ENCODE results near the gene PDK4. TPM values are rescaled to one million over a fixed set of nuclear protein-coding genes. Genes with fewer than 3 reads are reported as not detected.

The PDK4 gene
- total and polyA plus RNA-seq, 9 of the 15 experiments (the other 6 are each of a cell fraction or from before 2014, with no cell fraction given): 0.03 to 0.24 (median 0.08) TPM; not detected in 2

DNA sequence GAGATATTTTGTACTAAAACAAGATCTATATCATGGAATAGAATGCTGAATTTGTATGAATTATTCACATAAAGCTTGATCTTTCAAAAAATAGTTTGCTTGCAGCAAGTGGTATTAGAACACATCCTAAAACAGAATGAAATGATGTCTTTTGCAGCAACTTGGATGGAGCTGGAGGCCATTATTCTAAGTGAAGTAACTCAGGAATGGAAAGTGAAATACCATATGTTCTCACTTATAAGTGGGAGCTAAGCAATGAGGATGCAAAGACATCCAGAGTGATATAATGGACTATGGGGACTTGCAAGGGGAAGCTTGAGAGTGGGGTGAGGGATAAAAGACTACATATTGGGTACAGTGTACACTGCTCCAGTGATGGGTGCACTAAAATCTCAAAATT is 56.9 kb downstream of the PDK4 start:
- BruUV-seq (replicated peaks): no TSS peak

More for the DNA sequence above, 56.9 kb downstream of the PDK4 start:
- intact Hi-C loops (cut with micrococcal nuclease): no loop called here
- ChIA-PET CTCF (ENCODE audit: low intra/inter-chr PET ratio) (no interaction called here), POLR2A (no interaction called here)
- Histone ChIP-seq H3K36me3 (ENCODE audit: control insufficient read depth, insufficient read depth, low read length) (no peaks in the 10 kb centered on the region), H3K4me2 (ENCODE audit: insufficient read depth, low read length) (no peak overlapping the region), H4K20me1 (replicated peaks; ENCODE audit: control insufficient read depth, insufficient read depth, low read length) (no peaks in the 10 kb centered on the region), H3K27me3 (ENCODE audit: control insufficient read depth in 2 of 2, insufficient read depth in 2 of 2, low read length in 2 of 2) (no peaks in the 10 kb centered on the region), H3K9ac (ENCODE audit: insufficient read depth in 1 of 2, low read depth in 2 of 2, low read length in 2 of 2) (no peak overlapping the region), H3K9me3 (replicated peaks; ENCODE audit: control insufficient read depth, insufficient read depth, low read depth, low read length) (no peaks in the 10 kb centered on the region), H3K27ac (ENCODE audit: extremely low read depth, low read depth, low read length) (no peak overlapping the region), H3K4me3 (no peak overlapping the region), H2AFZ (ENCODE audit: low read depth, low read length) (no peak overlapping the region), H3K9me1 (ENCODE audit: control insufficient read depth, insufficient read depth, low read length) (no peaks in the 10 kb centered on the region), H3K4me1 (replicated peaks in 1 of 2; ENCODE audit: control insufficient read depth in 2 of 2, insufficient read depth in 2 of 2, low read length in 2 of 2) (no peaks in the 10 kb centered on the region), H3K79me2 (ENCODE audit: control insufficient read depth, insufficient read depth, low read length) (no peaks in the 10 kb centered on the region)
- DNase-seq (ENCODE audit: extremely low read depth in 1 of 4, low spot score in 3 of 4): no peak
- FAIRE-seq: no peak
- ATAC-seq: no peak
- TF ChIP-seq, protein P1, sequence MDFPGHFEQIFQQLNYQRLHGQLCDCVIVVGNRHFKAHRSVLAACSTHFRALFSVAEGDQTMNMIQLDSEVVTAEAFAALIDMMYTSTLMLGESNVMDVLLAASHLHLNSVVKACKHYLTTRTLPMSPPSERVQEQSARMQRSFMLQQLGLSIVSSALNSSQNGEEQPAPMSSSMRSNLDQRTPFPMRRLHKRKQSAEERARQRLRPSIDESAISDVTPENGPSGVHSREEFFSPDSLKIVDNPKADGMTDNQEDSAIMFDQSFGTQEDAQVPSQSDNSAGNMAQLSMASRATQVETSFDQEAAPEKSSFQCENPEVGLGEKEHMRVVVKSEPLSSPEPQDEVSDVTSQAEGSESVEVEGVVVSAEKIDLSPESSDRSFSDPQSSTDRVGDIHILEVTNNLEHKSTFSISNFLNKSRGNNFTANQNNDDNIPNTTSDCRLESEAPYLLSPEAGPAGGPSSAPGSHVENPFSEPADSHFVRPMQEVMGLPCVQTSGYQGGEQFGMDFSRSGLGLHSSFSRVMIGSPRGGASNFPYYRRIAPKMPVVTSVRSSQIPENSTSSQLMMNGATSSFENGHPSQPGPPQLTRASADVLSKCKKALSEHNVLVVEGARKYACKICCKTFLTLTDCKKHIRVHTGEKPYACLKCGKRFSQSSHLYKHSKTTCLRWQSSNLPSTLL (IDR thresholded peaks at IDR 0.05): no peak
- TF ChIP-seq SMAD3 (CRISPR knock-in tag; conservative IDR thresholded peaks at IDR 0.05) (no peak), ELF2 (CRISPR knock-in tag; IDR thresholded peaks at IDR 0.05) (no peak), SUPT5H (IDR thresholded peaks at IDR 0.05) (no peak), NR2C2 (CRISPR knock-in tag; IDR thresholded peaks at IDR 0.05) (no peak), NR2C2 (tag; IDR thresholded peaks at IDR 0.05) (no peak), CREB1 (IDR thresholded peaks at IDR 0.05) (no peak), CREB1 (CRISPR knock-in tag; IDR thresholded peaks at IDR 0.05) (no peak), MCM2 (IDR thresholded peaks at IDR 0.05; ENCODE audit: low read depth) (no peak), ATF1 (CRISPR knock-in tag; IDR thresholded peaks at IDR 0.05) (no peak), ATF1 (tag; IDR thresholded peaks at IDR 0.05) (no peak), PHF8 (IDR thresholded peaks at IDR 0.05; ENCODE audit: borderline replicate concordance, low read length) (no peak), ZNF124 (CRISPR knock-in tag; IDR thresholded peaks at IDR 0.05) (no peak), HLTF (IDR thresholded peaks at IDR 0.05) (no peak), MECOM (CRISPR knock-in tag; IDR thresholded peaks at IDR 0.05) (no peak), KHSRP (IDR thresholded peaks at IDR 0.05) (no peak), MAZ (CRISPR knock-in tag; conservative IDR thresholded peaks at IDR 0.05 in 1 of 2, IDR thresholded peaks at IDR 0.05 in 1 of 2) (no peak)
- TF ChIP-seq, protein P2, sequence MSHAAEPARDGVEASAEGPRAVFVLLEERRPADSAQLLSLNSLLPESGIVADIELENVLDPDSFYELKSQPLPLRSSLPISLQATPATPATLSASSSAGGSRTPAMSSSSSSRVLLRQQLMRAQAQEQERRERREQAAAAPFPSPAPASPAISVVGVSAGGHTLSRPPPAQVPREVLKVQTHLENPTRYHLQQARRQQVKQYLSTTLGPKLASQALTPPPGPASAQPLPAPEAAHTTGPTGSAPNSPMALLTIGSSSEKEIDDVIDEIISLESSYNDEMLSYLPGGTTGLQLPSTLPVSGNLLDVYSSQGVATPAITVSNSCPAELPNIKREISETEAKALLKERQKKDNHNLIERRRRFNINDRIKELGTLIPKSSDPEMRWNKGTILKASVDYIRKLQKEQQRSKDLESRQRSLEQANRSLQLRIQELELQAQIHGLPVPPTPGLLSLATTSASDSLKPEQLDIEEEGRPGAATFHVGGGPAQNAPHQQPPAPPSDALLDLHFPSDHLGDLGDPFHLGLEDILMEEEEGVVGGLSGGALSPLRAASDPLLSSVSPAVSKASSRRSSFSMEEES (CRISPR knock-in tag; IDR thresholded peaks at IDR 0.05): no peak
- TF ChIP-seq, protein P3, sequence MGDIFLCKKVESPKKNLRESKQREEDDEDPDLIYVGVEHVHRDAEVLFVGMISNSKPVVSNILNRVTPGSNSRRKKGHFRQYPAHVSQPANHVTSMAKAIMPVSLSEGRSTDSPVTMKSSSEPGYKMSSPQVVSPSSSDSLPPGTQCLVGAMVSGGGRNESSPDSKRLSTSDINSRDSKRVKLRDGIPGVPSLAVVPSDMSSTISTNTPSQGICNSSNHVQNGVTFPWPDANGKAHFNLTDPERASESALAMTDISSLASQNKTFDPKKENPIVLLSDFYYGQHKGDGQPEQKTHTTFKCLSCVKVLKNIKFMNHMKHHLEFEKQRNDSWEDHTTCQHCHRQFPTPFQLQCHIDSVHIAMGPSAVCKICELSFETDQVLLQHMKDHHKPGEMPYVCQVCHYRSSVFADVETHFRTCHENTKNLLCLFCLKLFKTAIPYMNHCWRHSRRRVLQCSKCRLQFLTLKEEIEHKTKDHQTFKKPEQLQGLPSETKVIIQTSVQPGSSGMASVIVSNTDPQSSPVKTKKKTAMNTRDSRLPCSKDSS (IDR thresholded peaks at IDR 0.05; ENCODE audit: low read depth, partially characterized antibody): no peak
- TF ChIP-seq, protein P4, sequence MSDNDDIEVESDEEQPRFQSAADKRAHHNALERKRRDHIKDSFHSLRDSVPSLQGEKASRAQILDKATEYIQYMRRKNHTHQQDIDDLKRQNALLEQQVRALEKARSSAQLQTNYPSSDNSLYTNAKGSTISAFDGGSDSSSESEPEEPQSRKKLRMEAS (CRISPR knock-in tag; IDR thresholded peaks at IDR 0.05): no peak
- in situ Hi-C loops (cut with MboI): no loop called here

Data from K562 (cell line).